Measurements from ENCODE around the gene ASRGL1.
"Not testable (repeated sequence)": the region's sequence is repeated elsewhere in the genome, so short reads cannot be mapped to it uniquely, and the experiment has no call there.

ASRGL1 gene

DNA sequence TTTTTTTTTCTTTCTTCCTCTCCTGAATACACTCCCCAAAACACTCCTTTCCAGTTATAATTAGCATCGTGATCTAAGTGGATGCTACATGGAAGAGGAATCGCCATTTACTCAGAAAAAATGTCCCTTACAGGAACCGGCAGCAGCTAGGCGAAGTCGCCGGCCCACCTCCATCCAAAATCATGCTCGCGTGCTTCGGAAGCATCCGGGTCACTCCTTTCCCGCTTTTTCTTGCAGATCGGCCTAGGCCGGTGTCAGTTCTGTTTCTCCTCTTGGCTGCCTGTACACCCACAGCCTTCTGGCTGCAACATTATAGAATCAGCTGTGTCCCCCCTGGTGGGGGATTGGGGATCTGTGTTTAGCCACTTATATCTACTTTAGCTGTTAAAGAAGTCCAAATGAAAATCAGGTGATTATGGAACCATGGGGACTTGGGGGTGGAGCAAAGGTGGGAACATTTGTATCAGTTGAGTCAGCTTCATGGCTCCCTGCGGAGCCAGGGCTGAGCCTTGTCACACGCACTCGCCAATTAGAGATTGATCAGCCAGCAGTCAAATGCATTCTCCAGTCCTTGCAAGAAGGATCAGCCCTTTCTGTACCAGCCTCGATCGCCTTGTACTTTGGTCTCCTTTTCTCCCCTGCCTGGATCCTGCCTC is 36.3 kb downstream of the ASRGL1 start:
- Mint-ChIP-seq H3K36me3 (ENCODE audit: low read depth) (no peaks in the 10 kb centered on the region), H3K27ac (no peak overlapping the region), H3K9me3 (no peaks in the 10 kb centered on the region), H3K27me3 (peaks cover 1% of the 10 kb centered on the region), H3K4me1 (peaks cover 13% of the 10 kb centered on the region), H3K4me3 (no peak overlapping the region)
- ATAC-seq, result no peak
- DNase-seq, result no peak

DNA sequence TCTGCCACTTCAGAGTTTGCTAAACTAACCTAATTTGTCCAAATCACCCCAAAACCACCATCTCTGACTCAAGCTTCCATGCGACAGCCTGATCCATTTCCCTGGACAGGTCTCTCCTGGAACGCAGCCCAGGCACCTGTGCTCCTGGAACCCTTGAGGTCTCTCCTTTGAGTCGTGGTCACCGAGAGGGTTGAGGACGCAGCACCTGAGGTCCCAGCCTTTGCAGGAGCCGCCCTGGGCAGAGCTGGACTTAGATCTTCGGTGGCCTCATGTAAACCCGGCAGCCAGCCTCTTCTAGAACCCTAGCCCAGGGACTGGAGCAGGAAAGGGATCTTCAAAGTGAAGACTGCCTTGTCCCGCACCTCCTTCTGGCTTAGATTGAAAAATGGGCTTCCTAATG is 37.6 kb downstream of the ASRGL1 start:
- H3K36me3 Mint-ChIP-seq (ENCODE audit: low read depth), result no peaks in the 10 kb centered on the region
- no peak for DNase-seq
- H3K27me3 Mint-ChIP-seq, result peaks cover 1% of the 10 kb centered on the region
- ATAC-seq, result no peak
- no peak overlapping the region for H3K27ac Mint-ChIP-seq
- H3K9me3 Mint-ChIP-seq, result no peaks in the 10 kb centered on the region
- peaks cover 13% of the 10 kb centered on the region for H3K4me1 Mint-ChIP-seq
- H3K4me3 Mint-ChIP-seq, result no peak overlapping the region

DNA sequence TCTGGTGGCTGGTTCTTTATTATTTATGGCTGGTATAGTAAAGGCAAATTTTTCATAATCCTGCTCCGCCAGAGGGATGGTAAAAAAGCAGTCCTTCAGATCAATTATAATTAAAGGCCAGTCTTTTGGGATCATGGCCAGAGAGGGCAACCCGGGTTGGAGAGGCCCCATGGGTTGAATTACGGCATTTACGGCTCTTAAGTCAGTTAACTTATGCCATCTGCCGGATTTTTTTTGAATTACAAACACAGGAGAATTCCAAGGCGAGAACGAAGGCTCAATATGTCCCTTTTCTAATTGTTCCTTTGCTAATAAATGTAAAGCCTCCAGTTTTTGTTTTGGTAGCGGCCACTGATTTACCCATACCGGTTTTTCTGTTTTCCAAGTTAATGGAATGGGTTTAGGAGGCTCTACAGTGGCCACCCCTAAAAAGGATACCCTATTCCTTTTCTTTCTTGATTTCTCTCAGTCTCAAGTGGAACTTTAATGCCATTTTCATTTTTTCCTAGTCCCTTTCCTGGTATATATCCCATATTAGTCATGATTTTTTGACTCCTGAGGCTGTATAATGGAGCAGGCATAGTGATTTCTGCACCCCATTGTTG is 41.3 kb downstream of the ASRGL1 start:
- DNase-seq, result not testable (repeated sequence)

DNA sequence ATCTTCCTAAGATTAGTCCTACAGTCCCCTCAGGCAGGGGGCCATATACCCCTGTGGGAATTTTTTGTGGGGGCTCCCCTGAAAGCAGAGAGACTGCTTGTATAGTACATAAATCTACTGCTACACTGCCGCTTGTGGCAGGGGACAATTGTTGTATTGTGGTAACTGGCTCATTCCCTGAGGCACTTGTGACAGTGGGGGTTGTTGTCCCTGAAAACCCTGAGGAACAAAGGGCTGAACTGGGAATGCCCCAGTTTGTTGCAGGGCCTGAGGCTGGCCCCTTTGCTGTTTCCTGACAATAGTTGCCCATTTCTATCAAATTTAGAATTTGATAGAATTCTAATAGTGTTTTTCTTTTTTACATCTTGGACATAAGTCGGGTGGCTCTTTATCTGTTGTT is 42.3 kb downstream of the ASRGL1 start:
- H3K4me3 Mint-ChIP-seq; DNase-seq; H3K27me3 Mint-ChIP-seq; ATAC-seq; H3K9me3 Mint-ChIP-seq; H3K4me1 Mint-ChIP-seq; H3K27ac Mint-ChIP-seq; H3K36me3 Mint-ChIP-seq (ENCODE audit: low read depth): not testable (repeated sequence)

More for the DNA sequence above, 41.3 kb downstream of the ASRGL1 start:
- H3K27me3 Mint-ChIP-seq; H3K4me1 Mint-ChIP-seq; H3K4me3 Mint-ChIP-seq; H3K36me3 Mint-ChIP-seq (ENCODE audit: low read depth); ATAC-seq; H3K9me3 Mint-ChIP-seq; H3K27ac Mint-ChIP-seq: not testable (repeated sequence)

DNA sequence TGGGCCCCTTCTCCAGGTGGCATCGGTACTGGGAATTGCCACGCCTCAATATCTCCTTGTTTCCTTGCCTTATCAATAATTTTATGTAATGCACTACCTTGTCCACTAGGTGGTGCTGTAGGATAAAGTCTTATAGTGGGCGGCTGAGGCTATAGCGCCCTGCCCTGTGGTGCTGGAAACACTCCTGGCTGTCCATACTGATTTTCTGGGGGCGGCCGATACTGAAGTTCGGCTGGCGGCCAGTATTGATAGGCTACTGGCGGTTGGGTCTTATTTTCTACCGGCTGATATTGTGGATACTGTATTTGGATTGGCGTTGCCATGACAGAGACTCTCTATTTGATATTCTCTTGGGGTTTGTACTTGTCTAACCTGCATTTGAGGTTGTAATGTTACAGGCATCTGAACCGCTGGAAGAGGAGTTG is 43.6 kb downstream of the ASRGL1 start:
- not testable (repeated sequence) for H3K27me3 Mint-ChIP-seq; H3K4me3 Mint-ChIP-seq; H3K27ac Mint-ChIP-seq; H3K4me1 Mint-ChIP-seq; H3K9me3 Mint-ChIP-seq; H3K36me3 Mint-ChIP-seq (ENCODE audit: low read depth)
- DNase-seq, result peak; percentile 36
- ATAC-seq, result peak; percentile 79

DNA sequence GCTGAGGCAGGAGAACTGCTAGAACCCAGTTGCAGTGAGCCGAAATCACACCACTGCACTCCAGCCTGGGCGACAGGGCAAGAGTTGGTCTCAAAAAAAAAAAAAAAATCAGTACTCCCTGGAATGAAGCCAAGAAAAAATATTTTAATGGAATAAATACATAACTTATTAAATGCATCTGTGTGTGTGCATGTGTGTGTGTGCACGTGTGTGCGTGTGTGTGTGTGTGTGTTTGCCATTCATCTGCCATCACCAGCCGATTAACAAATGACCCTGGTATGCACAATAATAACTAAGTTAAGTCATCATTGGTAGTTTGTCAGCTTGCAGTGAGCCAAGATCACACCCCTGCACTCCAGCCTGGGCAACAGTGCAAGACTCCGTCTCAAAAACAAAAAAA is 46.6 kb downstream of the ASRGL1 start:
- H3K4me1 Mint-ChIP-seq, result peaks cover 25% of the 10 kb centered on the region
- no peak overlapping the region for H3K27ac Mint-ChIP-seq
- no peaks in the 10 kb centered on the region for H3K9me3 Mint-ChIP-seq
- ATAC-seq (no peak), DNase-seq (no peak)
- H3K4me3 Mint-ChIP-seq, result no peak overlapping the region
- H3K36me3 Mint-ChIP-seq (ENCODE audit: low read depth), result no peaks in the 10 kb centered on the region
- no peaks in the 10 kb centered on the region for H3K27me3 Mint-ChIP-seq

DNA sequence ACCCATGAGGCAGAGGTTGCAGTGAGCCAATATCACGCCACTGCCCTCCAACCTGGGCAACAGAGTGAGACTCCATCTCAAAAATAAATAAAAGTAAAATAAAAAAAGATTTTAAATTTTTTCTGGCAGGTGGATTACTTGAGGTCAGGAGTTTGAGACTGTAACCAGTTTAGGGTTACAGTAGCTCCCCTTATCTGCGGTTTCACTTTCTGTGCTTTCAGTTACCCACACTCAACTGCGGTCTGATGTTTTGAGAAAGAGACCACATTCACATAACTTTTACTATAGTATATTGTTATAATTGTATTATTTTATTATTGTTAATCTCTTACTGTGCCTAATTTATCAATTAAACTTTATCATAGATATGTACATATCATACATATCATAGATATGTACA is 48.8 kb downstream of the ASRGL1 start:
- H3K27ac Mint-ChIP-seq; H3K9me3 Mint-ChIP-seq; H3K27me3 Mint-ChIP-seq; DNase-seq; H3K4me3 Mint-ChIP-seq; ATAC-seq; H3K36me3 Mint-ChIP-seq (ENCODE audit: low read depth): not testable (repeated sequence)
- H3K4me1 Mint-ChIP-seq, result peaks cover 24% of the 10 kb centered on the region

DNA sequence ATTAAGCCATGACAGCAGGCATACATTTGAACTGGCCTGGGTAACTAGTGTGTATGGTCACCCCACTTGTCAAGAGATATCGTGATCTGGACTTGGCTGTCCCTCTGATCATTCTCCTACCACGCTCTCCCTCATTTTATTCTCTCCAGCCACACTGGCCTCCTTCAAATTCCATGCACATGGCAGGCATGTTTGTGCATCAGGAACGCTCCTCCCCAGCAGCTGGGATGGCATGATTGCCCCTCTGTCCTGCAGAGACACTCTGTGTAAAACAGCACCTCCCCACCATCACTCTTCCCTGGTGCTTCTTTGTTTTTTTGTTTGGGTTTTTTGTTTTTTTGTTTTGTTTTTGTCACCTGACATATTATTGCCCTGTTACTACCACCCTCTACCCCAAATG is 50.1 kb downstream of the ASRGL1 start:
- H3K9me3 Mint-ChIP-seq, result no peaks in the 10 kb centered on the region
- no peaks in the 10 kb centered on the region for H3K27me3 Mint-ChIP-seq
- H3K4me3 Mint-ChIP-seq, result no peak overlapping the region
- H3K27ac Mint-ChIP-seq, result no peak overlapping the region
- ATAC-seq (no peak), DNase-seq (no peak)
- peaks cover 24% of the 10 kb centered on the region for H3K4me1 Mint-ChIP-seq
- no peaks in the 10 kb centered on the region for H3K36me3 Mint-ChIP-seq (ENCODE audit: low read depth)

DNA sequence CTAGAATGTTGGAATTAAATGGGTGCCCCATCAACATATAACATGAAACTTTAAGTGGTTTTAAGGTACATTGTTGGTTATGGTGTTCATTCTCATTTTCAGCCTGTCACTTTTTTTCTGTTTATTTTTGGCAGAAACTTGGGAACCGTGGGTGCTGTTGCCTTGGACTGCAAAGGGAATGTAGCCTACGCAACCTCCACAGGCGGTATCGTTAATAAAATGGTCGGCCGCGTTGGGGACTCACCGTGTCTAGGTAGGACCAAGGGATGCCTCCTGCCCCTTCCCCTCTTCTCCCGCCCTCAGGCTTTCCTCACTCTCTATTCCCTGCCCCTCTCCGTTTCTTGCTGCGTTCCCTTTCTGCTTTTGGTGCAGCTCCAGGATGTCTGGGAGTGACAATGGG is 51.8 kb downstream of the ASRGL1 start:
- Mint-ChIP-seq H3K36me3 (ENCODE audit: low read depth) (no peaks in the 10 kb centered on the region), H3K27me3 (no peaks in the 10 kb centered on the region), H3K4me1 (peaks cover 26% of the 10 kb centered on the region), H3K9me3 (no peaks in the 10 kb centered on the region), H3K27ac (no peak overlapping the region), H3K4me3 (no peak overlapping the region)
- ATAC-seq (no peak), DNase-seq (no peak)

DNA sequence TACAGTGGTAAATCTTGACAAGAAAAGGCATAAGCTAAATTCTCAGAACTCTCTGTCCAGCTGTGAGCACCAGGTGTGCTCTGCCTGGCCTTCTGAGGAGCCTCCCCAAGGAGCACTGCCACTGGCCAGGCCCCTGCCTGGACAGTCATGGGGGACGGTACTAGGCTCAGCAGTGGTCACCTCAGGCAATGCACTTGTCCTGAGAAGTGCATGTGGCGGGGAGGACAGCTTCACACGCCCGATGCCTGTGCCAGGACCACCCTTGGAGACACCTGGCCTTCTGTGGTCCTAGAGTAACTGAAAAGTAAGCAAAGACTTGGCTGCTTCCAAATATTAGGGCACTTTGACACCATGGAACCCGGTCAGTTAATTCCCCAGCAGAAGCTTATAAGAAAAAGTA is 53.0 kb downstream of the ASRGL1 start:
- DNase-seq, result no peak

DNA sequence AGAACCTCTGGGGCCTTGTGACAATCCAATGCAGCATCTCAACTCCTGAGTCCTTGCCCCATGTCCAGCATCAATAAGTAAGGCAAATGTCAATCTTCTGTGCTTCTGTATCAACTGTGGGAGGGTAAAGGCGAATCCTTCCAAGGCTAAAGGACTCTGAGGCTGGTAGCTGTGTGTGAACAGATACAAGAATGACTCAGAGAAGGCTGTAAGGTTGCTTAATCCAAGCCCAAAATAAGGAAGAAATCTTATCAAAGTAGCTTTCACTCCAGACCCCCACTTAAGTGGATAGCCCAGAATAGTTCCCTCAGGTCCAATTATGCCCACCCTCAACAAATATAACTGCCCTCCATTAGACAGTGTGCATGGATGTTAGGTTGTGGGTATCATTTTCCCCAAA is 53.5 kb downstream of the ASRGL1 start:
- peaks cover 20% of the 10 kb centered on the region for H3K4me1 Mint-ChIP-seq
- no peak for DNase-seq
- H3K27ac Mint-ChIP-seq, result no peak overlapping the region
- ATAC-seq, result no peak
- no peaks in the 10 kb centered on the region for H3K9me3 Mint-ChIP-seq
- no peak overlapping the region for H3K4me3 Mint-ChIP-seq
- H3K36me3 Mint-ChIP-seq (ENCODE audit: low read depth), result no peaks in the 10 kb centered on the region
- H3K27me3 Mint-ChIP-seq, result no peaks in the 10 kb centered on the region

More for the DNA sequence above, 53.0 kb downstream of the ASRGL1 start:
- H3K4me3 Mint-ChIP-seq, result no peak overlapping the region
- no peaks in the 10 kb centered on the region for H3K27me3 Mint-ChIP-seq
- no peak for ATAC-seq
- no peaks in the 10 kb centered on the region for H3K9me3 Mint-ChIP-seq
- no peaks in the 10 kb centered on the region for H3K36me3 Mint-ChIP-seq (ENCODE audit: low read depth)
- H3K27ac Mint-ChIP-seq, result no peak overlapping the region
- H3K4me1 Mint-ChIP-seq, result peaks cover 25% of the 10 kb centered on the region

DNA sequence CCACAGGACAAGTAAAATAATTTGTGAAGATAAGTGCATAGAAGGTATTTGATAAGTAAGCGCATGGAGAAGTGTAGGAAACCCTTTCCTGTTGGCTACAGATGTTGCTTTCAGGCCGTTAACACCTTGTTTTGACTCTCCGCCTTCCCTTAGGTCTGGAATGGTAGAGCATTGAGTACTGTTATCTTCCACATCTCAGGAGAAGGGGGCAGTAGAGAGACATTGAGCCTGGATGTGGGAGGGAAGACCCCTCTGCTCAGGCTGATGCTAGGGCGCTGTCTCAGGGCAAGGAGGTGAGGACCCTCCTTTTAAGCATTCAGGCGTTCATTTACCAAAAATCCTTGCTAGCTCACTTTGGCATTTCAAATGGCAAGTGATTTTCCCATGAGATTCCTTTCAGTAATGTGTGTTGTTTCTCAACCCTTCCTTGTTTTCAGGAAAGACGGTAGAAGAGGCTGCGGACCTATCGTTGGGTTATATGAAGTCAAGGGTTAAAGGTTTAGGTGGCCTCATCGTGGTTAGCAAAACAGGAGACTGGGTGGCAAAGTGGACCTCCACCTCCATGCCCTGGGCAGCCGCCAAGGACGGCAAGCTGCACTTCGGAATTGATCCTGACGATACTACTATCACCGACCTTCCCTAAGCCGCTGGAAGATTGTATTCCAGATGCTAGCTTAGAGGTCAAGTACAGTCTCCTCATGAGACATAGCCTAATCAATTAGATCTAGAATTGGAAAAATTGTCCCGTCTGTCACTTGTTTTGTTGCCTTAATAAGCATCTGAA is 54.6 kb downstream of the ASRGL1 start:
- Mint-ChIP-seq H3K4me1 (peaks cover 14% of the 10 kb centered on the region), H3K27ac (no peak overlapping the region), H3K9me3 (no peaks in the 10 kb centered on the region), H3K36me3 (ENCODE audit: low read depth) (no peaks in the 10 kb centered on the region), H3K27me3 (no peaks in the 10 kb centered on the region), H3K4me3 (no peak overlapping the region)
- DNase-seq (no peak), ATAC-seq (no peak)

DNA sequence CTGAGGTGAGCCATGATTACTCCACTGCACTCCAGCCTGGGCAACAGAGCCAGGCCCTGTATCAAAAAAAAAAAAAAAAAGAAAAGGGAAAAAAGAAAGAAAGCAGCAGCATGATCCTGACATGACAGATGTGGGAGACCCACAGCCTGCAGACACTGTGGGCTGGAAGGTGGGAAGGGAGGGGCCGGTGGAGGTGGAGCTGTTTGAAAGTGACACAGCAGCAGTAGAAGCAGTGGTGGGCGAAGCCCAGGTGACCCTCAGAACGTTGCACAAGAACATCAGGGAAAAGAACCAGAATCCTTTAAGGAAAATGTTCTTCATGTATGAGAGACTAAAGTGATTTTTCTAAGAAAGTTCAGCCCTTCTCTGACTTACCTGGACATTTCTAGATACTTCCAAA is 55.3 kb downstream of the ASRGL1 start:
- no peak overlapping the region for H3K4me3 Mint-ChIP-seq
- H3K36me3 Mint-ChIP-seq (ENCODE audit: low read depth), result no peaks in the 10 kb centered on the region
- H3K27me3 Mint-ChIP-seq, result no peaks in the 10 kb centered on the region
- no peak for DNase-seq
- no peak overlapping the region for H3K27ac Mint-ChIP-seq
- no peaks in the 10 kb centered on the region for H3K9me3 Mint-ChIP-seq
- peaks cover 7% of the 10 kb centered on the region for H3K4me1 Mint-ChIP-seq
- ATAC-seq, result no peak

DNA sequence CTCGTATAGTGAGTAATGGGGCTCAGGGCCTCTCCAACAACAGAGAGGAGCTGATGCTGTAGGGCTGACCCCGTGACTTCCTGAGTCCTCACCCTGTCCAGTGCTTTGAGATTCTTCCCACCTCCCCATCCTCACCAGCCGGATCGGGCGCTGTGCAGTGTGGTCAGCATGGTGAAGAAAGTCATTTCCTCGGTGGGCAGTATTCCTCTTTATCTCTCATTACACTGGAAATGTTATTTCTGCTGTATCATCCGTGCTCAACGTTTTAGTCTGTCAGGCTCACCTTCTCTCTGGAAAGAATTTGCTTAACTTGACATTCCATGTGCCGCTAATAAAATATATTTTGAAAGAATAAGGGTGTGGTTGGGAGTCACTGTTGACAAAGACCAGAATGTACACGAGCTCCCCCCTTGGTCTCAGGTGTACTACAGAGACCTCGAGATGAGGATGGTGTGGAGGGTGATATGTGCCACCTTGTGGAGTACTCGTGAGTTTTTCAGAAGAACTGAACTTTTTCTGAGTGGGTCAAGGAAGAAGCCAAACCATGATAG is 55.9 kb downstream of the ASRGL1 start:
- H3K9me3 Mint-ChIP-seq, result no peaks in the 10 kb centered on the region
- peak; percentile 33 for ATAC-seq
- peaks cover 5% of the 10 kb centered on the region for H3K4me1 Mint-ChIP-seq
- DNase-seq, result no peak
- H3K27me3 Mint-ChIP-seq, result no peaks in the 10 kb centered on the region
- H3K27ac Mint-ChIP-seq, result no peak overlapping the region
- H3K4me3 Mint-ChIP-seq, result no peak overlapping the region
- H3K36me3 Mint-ChIP-seq (ENCODE audit: low read depth), result no peaks in the 10 kb centered on the region

DNA sequence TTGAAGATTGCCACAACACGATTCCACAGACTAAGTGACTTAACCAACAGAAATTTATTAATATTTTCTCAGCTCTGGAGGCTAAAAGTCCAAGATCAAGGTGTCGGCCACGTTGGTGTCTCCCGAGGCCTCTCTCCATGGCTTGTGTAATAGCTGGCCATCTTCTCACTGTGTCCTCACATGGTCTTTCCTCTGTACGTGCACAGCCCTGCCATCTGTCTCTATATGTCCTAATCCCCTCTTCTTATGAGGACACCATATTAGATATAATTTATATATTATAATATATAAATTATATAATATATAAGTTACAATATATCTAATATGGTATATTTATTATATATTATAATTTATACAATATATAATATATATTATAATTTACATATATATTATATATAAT is 56.5 kb downstream of the ASRGL1 start:
- H3K36me3 Mint-ChIP-seq (ENCODE audit: low read depth), result no peaks in the 10 kb centered on the region
- DNase-seq, result no peak
- no peak overlapping the region for H3K27ac Mint-ChIP-seq
- no peak overlapping the region for H3K4me3 Mint-ChIP-seq
- peaks cover 11% of the 10 kb centered on the region for H3K4me1 Mint-ChIP-seq
- no peaks in the 10 kb centered on the region for H3K27me3 Mint-ChIP-seq
- ATAC-seq, result no peak
- no peaks in the 10 kb centered on the region for H3K9me3 Mint-ChIP-seq
